Brain pericyte (primary cell): ENCODE measurements around the gene SLC12A7.

ENCODE experiments used
- DNase-seq: peaks from one replicate; pipeline ENCODE4 v3.0.0-alpha.2; 2012; ENCODE audit warnings: low read depth, low spot score

SLC12A7 gene

DNA sequence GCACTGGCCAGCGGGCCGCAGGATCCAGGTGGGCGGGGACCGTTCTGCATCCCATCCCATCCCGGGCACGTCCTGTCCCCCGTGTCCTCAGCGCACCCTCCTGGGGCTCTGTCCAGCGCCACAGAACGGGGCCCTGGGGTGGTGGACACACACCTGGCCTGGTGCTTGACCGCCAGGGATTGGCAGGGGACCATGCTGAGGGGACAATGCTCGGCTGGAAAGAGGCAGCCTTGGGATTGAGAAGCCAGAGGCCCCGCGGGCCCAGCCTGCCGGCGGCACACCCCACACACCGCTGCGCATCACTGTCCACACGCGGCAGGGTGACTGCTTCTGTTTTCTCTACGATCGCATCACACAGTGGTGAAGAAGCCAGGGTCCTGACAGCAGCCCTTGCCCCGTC lies 33.0 kb downstream of the SLC12A7 start:
- DNase-seq: no peak

DNA sequence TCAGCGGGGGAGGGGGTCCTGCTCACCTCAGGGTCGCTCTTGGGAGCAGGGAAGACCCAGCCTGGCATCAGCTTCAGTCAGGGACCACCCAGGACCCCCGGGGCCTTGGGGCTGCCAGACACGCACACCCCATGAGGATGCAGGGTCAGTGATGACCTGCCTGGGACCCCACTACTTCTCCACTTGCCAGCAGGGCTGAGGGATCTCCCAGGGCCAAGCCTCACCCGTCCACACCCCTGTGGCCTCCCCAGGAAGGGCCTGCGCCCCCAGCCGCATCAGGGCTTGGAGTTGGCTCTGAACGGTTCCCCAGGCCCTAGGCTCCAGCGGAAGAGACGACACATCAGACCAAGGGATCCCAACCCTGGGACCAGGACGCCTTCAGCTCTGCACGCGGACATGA lies 33.7 kb downstream of the SLC12A7 start:
- DNase-seq: no peak

GRCh38 chr5:1077491-1078020 lies 34.3 kb downstream of the SLC12A7 start:
- no peak for DNase-seq

DNA sequence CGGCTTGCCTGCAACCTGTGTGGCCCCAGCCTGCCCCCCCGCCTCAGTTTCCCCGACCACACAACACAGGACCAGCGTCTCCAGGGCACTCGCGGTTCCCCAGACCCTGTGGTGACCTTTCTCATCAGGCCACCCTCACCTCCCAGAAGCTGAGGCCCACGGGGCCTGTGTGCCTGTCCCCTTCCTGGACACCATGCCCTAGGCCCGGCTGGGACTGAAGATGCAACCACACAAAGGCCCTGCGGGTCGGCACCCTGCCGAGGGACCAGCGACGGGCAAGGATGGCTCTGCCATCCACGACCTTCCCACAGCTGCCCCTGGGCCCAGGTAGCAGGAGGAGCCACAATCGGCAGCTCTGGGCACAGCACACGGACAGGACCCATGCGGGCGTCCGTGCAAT lies 34.8 kb downstream of the SLC12A7 start:
- no peak for DNase-seq

DNA sequence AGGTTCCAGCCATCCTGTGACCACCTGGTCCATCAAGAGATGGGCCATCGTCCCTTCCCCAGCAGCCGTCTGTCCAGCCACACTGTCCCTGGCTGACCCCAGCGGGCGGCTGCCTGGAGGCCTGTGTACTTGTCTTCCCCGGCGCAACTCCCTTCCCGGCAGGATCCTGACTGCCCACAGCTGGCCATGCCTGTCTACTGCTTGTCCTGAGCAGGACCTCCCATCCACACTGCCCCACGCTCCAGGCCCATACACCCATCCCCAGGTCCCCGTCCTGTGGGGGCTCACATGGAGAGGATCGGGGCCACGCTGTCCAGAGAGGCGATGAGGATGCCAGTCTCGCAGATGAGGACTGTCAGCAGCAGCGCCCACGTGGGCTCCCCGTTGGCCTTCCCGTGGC lies 35.5 kb downstream of the SLC12A7 start:
- DNase-seq: no peak

- DNase-seq: no peak
Measured at GRCh38 chr5:1075931-1076330, 35.9 kb downstream of the SLC12A7 start.

DNA sequence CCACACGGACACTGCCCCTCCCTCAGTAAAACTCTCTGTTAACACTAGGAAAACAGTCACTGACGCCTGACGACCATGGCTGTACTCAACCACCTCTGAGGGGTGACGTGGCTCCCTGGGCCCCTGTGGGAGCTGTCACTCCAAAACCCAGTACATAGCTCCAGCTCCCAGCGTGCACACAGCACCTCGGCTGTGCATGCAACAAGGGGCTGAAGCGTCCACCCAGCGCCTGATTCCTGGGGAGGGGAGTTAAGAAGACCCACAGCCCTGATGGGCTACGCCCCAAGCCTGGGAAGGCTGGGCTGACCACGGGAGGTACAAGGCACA lies 36.3 kb downstream of the SLC12A7 start:
- no peak for DNase-seq

DNA sequence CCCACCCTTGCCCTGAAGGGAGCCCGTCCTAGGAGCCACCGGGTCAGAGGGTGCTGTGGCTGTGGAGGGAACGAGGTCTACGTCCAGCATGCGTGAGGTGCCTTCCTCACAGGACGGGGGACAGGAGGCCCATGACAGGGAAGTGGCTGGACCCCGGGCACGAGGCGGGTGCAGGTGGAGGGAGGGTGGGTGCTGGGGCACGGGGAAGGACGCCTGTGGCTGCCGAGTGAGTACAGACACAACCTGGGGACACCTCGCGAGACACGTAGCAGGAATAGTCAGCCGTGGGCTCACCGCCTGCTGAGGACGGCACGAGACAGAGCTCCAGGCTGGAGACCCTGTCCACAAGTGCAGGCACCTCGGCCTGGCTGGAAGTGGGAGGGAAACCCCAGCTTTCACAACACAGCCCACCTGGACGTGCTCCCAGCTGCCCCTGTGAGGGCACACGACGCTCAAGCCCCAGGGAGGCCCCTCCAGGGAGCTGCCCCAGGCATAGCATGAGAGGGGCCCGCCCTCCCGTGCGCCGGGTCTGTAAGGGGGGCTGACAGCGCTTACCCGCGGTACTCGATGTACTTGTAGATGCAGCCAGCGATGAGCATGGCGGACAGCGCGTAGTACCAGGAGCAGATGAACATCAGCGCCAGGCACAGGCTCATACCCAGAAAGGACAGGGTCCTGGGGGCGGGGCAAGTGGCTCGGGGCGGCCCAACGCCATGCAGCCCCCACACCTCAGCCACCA lies 36.9 kb downstream of the SLC12A7 start:
- no peak for DNase-seq

DNA sequence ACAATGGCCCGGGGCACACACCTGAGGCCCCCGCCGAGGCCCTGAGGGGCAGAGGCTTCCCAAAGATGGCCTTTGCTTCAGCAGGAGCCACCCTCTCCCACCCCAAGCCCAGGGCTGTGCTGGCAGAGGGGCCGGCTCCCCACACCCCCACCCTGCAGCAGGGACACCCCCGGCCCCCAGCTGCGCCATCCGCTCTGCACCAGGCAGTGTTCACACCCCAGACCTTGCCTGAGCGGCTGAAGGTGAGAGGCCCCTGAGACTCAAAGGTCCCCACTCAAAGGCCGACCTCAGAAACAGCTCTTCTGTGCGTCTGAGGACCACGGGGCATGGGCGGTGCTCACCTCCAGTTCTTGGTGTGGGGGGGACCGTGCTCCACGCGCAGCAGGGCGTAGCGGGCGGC lies 37.6 kb downstream of the SLC12A7 start:
- no peak for DNase-seq

DNA sequence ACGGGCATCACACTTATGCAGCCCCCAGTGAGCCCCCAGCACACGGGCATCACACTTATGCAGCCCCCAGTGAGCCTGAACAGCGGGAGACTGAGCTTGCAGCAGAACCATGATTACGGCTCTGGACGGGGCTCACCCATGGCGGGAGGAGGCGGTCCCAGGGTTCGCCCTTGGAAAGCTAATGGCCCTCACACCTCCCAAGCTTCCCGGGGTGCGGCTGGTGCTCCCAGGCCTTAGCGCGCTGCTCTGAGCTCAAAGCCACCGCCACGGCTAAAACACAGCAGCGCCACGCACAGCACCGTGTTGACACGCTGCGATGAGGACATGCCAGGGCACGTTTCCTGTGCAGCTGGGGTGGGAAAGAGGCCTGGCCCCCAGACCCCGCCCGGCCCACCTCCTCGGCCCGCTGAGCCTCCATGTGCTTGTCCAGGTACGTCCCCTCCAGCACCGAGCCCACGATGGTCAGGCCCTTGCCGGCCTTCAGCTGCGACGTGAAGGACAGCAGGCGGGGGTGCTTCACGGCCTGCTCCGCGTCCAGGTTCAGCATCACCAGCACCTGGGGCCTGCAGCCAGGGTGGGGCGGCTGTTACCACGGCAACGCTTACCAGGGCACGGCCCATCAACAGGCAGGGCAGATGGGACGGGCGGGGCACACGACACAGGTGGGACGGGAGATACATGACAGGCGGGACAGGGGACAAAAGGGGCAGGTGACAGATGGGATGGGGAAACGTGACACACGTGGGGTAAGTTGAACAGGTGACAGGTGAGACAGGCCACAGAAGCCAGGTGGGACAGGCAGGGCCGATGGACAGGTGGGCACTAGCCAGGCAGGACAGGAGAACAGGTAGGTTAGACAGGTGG lies 38.4 kb downstream of the SLC12A7 start:
- no peak for DNase-seq

- no peak for DNase-seq
Measured at GRCh38 chr5:1069720-1070088, 42.2 kb downstream of the SLC12A7 start.

DNA sequence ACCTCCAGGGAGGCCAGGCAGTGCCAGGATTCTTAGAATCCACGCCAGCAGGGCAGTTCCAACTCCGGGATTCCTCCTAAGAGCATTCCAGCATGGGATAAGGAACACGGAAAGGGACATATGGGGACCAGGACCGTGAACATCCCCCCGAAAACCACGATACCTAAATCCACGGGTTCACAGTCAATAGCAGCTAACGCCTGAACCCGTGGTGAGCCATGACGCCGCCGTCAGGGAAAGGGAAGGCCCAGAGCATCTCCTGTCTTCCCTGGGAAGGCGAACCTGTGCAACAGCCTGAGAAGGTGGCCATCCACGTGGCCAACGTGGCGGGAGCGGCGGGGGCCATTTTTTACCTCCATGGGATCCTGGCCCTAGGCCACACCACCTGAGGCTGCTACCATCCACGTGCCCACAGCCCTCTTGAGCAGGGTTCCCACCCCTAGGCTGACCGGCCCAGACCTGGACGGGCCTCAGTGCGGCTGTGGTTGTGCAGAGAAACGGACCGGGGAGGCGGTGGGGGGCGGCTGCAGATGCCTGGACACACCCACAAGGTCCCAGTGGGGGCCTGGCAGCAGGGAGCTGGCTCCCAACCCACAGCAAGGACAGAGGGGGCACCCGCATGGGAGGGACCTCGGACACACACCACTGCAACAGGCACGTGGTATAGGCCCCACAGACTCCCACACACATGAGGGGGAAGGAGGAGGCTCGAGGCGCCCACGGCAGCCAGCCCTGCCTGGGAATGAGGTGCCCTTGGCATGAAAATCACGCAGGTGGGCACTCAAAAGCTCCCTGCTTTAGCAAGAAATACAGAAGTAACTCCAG lies 42.8 kb downstream of the SLC12A7 start:
- no peak for DNase-seq

GRCh38 chr5:1068204-1068894 lies 43.5 kb downstream of the SLC12A7 start:
- no peak for DNase-seq

DNA sequence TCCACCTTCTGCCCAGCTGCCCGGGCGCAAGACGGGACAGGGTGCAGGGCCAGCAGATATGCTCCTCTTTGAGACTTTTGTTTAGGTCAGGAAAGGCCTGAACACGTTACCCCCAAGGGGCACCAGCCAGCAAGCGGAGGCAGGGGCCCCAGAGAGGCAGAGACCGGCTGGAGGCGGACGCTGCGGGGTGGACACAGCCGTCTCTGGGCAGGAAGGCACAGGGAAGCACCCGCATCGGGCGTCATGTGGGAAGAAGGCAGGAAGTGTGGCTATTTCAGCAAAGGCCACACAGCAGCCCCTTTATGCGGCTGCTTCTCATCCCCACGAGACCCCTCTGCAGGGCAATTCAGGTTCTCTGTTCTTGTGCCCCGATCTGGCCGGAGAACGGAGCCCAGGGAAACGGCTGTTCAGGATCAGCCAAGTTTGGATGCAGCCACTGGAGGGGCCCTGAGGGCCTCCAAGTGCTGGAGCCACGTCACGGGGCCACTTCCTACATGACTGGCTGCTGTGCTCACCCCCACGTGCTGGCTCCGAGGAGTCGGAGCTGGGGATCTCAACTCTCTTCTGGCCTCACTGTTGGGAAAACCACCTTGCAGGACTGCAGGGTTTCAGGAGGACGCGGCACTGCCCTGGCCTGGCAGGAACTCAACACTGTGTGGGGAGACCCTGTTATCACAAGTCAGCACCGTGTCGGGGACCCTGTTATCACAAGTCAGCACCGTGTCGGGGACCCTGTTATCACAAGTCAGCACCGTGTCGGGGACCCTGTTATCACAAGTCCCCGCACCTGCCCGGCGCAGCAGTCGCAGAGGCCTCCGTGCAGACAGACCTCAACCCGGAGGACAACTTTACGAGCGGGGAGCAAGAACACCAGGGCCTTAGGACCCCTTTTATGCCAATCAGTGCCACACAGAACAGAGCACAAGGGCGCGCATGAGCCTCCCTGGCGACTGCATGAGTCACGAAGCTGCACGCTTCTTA lies 44.4 kb downstream of the SLC12A7 start:
- no peak for DNase-seq

- DNase-seq: no peak
Measured at GRCh38 chr5:1066676-1067075, 45.2 kb downstream of the SLC12A7 start.

- no peak for DNase-seq
Measured at GRCh38 chr5:1065891-1066650, 45.8 kb downstream of the SLC12A7 start.

GRCh38 chr5:1065143-1065750 lies 46.6 kb downstream of the SLC12A7 start:
- DNase-seq: no peak

DNA sequence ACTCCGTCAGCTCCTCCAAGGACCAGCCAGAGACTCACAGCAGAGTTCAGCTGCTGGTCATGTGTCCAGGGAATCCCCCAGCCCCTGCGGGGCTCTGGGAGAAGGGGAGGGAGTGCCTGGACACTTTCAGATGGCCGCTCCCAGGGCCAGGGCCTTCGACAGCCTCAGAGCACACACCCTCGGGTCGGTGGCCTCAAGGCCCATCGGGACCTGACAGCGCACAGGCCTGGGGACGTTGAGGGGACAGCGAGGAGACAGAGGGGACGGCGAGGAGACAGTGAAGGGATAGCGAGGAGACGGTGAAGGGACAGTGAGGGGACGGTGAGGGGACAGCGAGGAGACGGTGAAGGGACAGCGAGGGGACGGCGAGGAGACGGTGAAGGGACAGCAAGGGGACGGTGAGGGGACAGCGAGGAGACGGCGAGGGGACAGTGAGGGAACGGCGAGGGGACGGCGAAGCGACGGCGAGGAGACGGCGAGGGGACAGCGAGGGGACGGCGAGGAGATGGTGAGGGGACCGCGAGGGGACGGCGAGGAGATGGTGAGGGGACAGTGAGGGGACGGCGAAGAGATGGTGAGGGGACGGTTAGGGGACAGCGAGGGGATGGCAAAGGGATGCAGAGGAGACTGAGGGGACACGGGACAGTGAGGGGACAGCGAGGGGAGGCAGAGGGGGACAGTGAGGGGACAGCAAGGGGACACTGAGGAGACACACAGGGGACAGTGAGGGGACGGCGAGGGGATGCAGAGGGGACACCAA lies 47.3 kb downstream of the SLC12A7 start:
- DNase-seq: no peak
